ENCODE results near the gene MED13L.

GRCh38 chr12:116123451-116124258 is 153.8 kb downstream of the MED13L start:
- no peak for TF ChIP-seq SUZ12 (IDR thresholded peaks at IDR 0.05; ENCODE audit: extremely low read depth, insufficient read depth, insufficient read length)
- no peak for TF ChIP-seq ZNF274 (IDR thresholded peaks at IDR 0.05; ENCODE audit: low read depth, low read length)
- TF ChIP-seq YY1 (IDR thresholded peaks at IDR 0.05; ENCODE audit: insufficient read depth, insufficient read length) = no peak

All from NT2/D1 (cell line).